Body of pancreas (tissue), 4 donors: ENCODE measurements around the gene ENAH. TPM values are rescaled to one million over a fixed set of nuclear protein-coding genes. Genes with fewer than 3 reads are reported as not detected.

Experiments
- ATAC-seq: fragments of 150-250 bp; one replicate; pipeline ENCODE4 v1.9.1; 2016
- DNase-seq, 4 donors: peaks; one replicate each; pipeline ENCODE4 v3.0.0-alpha.2; 2019
- H3K27ac ChIP-seq, 4 donors: fragments of 200-600 bp; sonication (generic); 1 replicate in 3 of 4; 2 replicates in 1 of 4; pipeline versions ENCODE4 v1.5.1 to v1.6.1; 2016 to 2019; ENCODE audit warnings: mild to moderate bottlenecking in 1 of 4, mixed read lengths in 1 of 4, moderate library complexity in 1 of 4
- H3K27me3 ChIP-seq, 2 donors: fragments of 200-600 bp; sonication (generic); one replicate each; pipeline ENCODE4 v1.6.0; 2016; ENCODE audit warnings: mild to moderate bottlenecking in 1 of 2
- H3K36me3 ChIP-seq, 2 donors: fragments of 200-600 bp; sonication (generic); replicated peaks in 1 of 2; 2 replicates each; pipeline ENCODE4 v1.5.1; 2016; ENCODE audit warnings: low read depth in 2 of 2; ENCODE audit not compliant: insufficient read depth in 1 of 2
- H3K4me1 ChIP-seq: fragments of 200-600 bp; sonication (generic); one replicate; pipeline ENCODE4 v1.6.0; 2016
- H3K4me3 ChIP-seq, 2 donors: fragments of 200-600 bp; sonication (generic); 1 replicate in 1 of 2; 2 replicates in 1 of 2; pipeline ENCODE4 v1.5.1; 2016 to 2019
- H3K9me3 ChIP-seq, 3 donors: fragments of 200-600 bp; sonication (generic); 1 replicate in 2 of 3; 2 replicates in 1 of 3; pipeline ENCODE4 v1.5.1; 2016
- CTCF ChIP-seq, 7 experiments: fragments of 450-650 bp in 4 of 7; fragments of 200-600 bp in 3 of 7; sonication (generic) in 3 of 7; IDR thresholded peaks; one replicate each; pipeline ENCODE4 v1.5.1; 2016 to 2019; ENCODE audit warnings: antibody characterized with exemption in 7 of 7
- POLR2A ChIP-seq, 3 donors: fragments of 450-650 bp; IDR thresholded peaks; one replicate each; pipeline ENCODE4 v1.6.1; 2016; ENCODE audit warnings: antibody characterized with exemption in 3 of 3, mild to moderate bottlenecking in 2 of 3
- WGBS, 2 donors: methylation state at CpG; one replicate each; pipeline ENCODE4 v1.1.5; 2017; 5-methylcytosine and 5-hydroxymethylcytosine counted together
- intact Hi-C: fragments of 100-400 bp; cut with DNase I; formaldehyde crosslinking; loops from one replicate; pipeline ENCODE4 v1.15.1; 2023
- total RNA-seq, 2 donors: library from RNA; depleted of rRNA; stranded (reverse); fragments of >200 nt; gene quantifications; one replicate each; pipeline ENCODE4 v1.1.0, GENCODE V29; 2016

Gene ENAH
- total RNA-seq, 2 donors from 2014 or later: 21.1 to 28.8 TPM

GRCh38 chr1:225537554-225538251 lies 115.2 kb downstream of the ENAH start:
- no peak overlapping the region for H3K4me3 ChIP-seq
- intact Hi-C loops: no loop called here
- DNase-seq (no peak), ATAC-seq (no peak)
- H3K36me3 ChIP-seq: no peaks in the 10 kb centered on the region
- WGBS, 2 donors: 77 to 79% methylated on average over 10 of the region's 10 CpGs
- H3K27me3 ChIP-seq: no peaks in the 10 kb centered on the region
- no peak overlapping the region for H3K27ac ChIP-seq
- no peaks in the 10 kb centered on the region for H3K9me3 ChIP-seq
- peaks cover 13% of the 10 kb centered on the region for H3K4me1 ChIP-seq
- TF ChIP-seq CTCF (IDR thresholded peaks at IDR 0.05): no peak
- no peak for TF ChIP-seq POLR2A (IDR thresholded peaks at IDR 0.05)

GRCh38 chr1:225535280-225535679 lies 117.6 kb downstream of the ENAH start:
- no peaks in the 10 kb centered on the region for H3K27me3 ChIP-seq
- DNase-seq (no peak), ATAC-seq (no peak)
- no peak overlapping the region for H3K4me3 ChIP-seq
- 94 to 97% methylated on average over 6 of the region's 6 CpGs for WGBS, 2 donors
- no peak overlapping the region for H3K27ac ChIP-seq
- H3K36me3 ChIP-seq: no peaks in the 10 kb centered on the region
- intact Hi-C loops: no loop called here
- TF ChIP-seq CTCF (IDR thresholded peaks at IDR 0.05) (no peak), POLR2A (IDR thresholded peaks at IDR 0.05) (no peak)
- H3K4me1 ChIP-seq: peaks cover 13% of the 10 kb centered on the region
- no peaks in the 10 kb centered on the region for H3K9me3 ChIP-seq

GRCh38 chr1:225534772-225535171 lies 118.2 kb downstream of the ENAH start:
- H3K9me3 ChIP-seq: no peaks in the 10 kb centered on the region
- DNase-seq: no peak
- no peaks in the 10 kb centered on the region for H3K27me3 ChIP-seq
- intact Hi-C loops: no loop called here
- H3K4me3 ChIP-seq: no peak overlapping the region
- WGBS, 2 donors: 87 to 92% methylated on average over 2 of the region's 2 CpGs
- peaks cover 13% of the 10 kb centered on the region for H3K4me1 ChIP-seq
- ATAC-seq: no peak
- TF ChIP-seq POLR2A (IDR thresholded peaks at IDR 0.05) (no peak), CTCF (IDR thresholded peaks at IDR 0.05) (no peak)
- no peak overlapping the region for H3K27ac ChIP-seq
- no peaks in the 10 kb centered on the region for H3K36me3 ChIP-seq

- Histone ChIP-seq H3K27me3 (no peaks in the 10 kb centered on the region), H3K4me1 (peaks cover 13% of the 10 kb centered on the region), H3K4me3 (no peak overlapping the region), H3K27ac (no peak overlapping the region), H3K36me3 (no peaks in the 10 kb centered on the region), H3K9me3 (no peaks in the 10 kb centered on the region)
- intact Hi-C loops: no loop called here
- 39 to 49% methylated on average over 2 of the region's 2 CpGs for WGBS, 2 donors
- TF ChIP-seq CTCF (IDR thresholded peaks at IDR 0.05): no peak
- DNase-seq (no peak), ATAC-seq (no peak)
These were observed 118.8 kb downstream of the ENAH start for GRCh38 chr1:225534135-225534534.

- WGBS, 2 donors: 70 to 72% methylated on average over 1 of the region's 1 CpG
- no peak for DNase-seq
- Histone ChIP-seq H3K4me3 (no peak overlapping the region), H3K4me1 (peaks cover 13% of the 10 kb centered on the region), H3K27me3 (no peaks in the 10 kb centered on the region), H3K9me3 (no peaks in the 10 kb centered on the region), H3K36me3 (no peaks in the 10 kb centered on the region), H3K27ac (no peak overlapping the region)
- no peak for TF ChIP-seq POLR2A (IDR thresholded peaks at IDR 0.05)
- no peak for TF ChIP-seq CTCF (IDR thresholded peaks at IDR 0.05)
- no peak for ATAC-seq
- intact Hi-C loops: no loop called here
These were observed 119.7 kb downstream of the ENAH start for GRCh38 chr1:225533238-225533637.
